ENCODE data around the gene SEC24B.
"Not testable (repeated sequence)": the region's sequence is repeated elsewhere in the genome, so short reads cannot be mapped to it uniquely, and the experiment has no call there.

Gene SEC24B

DNA sequence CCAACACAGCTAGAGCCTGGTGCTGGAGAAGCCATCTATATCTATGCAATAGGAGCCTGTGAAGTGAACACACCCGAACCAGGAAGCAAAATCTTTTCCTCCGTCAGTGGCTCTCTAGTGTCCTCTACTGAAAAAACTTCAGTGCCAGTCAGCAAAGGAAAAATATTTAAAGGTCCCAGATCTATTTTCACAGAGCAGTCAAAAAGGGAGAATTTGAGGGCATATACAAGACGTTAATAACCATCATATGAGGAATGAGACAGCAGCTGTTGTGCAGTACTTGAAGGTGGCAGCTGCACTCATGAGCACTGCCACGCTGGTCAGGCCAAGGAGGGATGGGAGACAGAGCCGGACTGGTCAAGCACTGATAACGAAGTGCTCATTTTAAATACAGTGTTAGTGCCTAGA lies 140.8 kb downstream of the SEC24B start:
- H3K4me3 ChIP-seq (ENCODE audit: low read depth, low read length) = no peak overlapping the region
- in situ Hi-C loops (cut with HindIII; ENCODE audit: low pct_ligation_motif_present, low sequenced_read_pairs) = no loop called here
- no peak overlapping the region for H3K27ac ChIP-seq
- H3K27me3 ChIP-seq (replicated peaks) = no peaks in the 10 kb centered on the region
- TF ChIP-seq, protein P1, sequence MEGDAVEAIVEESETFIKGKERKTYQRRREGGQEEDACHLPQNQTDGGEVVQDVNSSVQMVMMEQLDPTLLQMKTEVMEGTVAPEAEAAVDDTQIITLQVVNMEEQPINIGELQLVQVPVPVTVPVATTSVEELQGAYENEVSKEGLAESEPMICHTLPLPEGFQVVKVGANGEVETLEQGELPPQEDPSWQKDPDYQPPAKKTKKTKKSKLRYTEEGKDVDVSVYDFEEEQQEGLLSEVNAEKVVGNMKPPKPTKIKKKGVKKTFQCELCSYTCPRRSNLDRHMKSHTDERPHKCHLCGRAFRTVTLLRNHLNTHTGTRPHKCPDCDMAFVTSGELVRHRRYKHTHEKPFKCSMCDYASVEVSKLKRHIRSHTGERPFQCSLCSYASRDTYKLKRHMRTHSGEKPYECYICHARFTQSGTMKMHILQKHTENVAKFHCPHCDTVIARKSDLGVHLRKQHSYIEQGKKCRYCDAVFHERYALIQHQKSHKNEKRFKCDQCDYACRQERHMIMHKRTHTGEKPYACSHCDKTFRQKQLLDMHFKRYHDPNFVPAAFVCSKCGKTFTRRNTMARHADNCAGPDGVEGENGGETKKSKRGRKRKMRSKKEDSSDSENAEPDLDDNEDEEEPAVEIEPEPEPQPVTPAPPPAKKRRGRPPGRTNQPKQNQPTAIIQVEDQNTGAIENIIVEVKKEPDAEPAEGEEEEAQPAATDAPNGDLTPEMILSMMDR (IDR thresholded peaks at IDR 0.05; ENCODE audit: low read depth, low read length, missing control alignments) = peak; percentile 28
- H3K36me3 ChIP-seq (replicated peaks) = no peaks in the 10 kb centered on the region
- DNase-seq = no peak

DNA sequence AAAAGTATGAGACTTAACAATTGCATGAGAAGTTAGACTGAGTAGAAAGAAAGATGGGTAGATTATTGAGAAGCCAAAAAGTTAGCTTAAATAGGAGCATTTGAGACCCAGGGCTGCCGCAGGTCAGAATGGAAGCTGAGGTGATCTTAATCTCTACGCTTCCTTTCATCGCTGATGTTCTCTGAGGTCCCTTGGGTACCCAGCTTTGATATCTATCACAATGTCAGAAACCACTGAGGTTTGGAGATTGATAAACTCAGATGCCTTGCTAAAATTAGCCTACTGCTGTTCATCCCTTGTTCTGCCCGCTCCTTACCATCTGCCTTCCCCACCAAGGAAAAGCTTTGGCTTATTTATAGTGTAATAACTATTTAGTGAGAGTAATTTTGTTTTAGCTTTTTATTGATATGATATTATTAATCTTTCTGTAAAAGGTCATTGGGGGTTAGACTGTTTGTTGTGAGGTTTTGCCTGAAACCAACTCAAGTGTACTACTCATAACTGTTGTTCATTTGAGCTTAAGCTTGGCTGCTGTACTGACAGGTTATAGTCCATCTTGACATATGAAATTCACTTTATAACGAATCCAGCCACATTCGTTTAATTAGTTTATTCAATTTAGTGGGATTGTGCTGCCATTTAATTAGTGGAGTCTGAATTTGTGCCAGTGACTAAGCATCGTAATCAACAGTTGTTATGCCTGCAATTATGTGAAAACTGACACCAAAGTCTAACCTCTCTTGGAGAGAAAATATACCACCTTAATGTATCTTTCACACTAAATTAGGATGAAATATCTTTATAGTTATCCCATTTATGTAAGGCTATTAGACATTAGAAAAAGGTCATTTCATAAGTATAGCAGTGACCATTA lies 141.6 kb downstream of the SEC24B start:
- DNase-seq = no peak
- Histone ChIP-seq H3K36me3 (replicated peaks) (no peaks in the 10 kb centered on the region), H3K4me3 (ENCODE audit: low read depth, low read length) (no peak overlapping the region), H3K27me3 (replicated peaks) (no peaks in the 10 kb centered on the region), H3K27ac (no peak overlapping the region)
- TF ChIP-seq, protein P1 (IDR thresholded peaks at IDR 0.05; ENCODE audit: low read depth, low read length, missing control alignments) = no peak
- in situ Hi-C loops (cut with HindIII; ENCODE audit: low pct_ligation_motif_present, low sequenced_read_pairs) = no loop called here

DNA sequence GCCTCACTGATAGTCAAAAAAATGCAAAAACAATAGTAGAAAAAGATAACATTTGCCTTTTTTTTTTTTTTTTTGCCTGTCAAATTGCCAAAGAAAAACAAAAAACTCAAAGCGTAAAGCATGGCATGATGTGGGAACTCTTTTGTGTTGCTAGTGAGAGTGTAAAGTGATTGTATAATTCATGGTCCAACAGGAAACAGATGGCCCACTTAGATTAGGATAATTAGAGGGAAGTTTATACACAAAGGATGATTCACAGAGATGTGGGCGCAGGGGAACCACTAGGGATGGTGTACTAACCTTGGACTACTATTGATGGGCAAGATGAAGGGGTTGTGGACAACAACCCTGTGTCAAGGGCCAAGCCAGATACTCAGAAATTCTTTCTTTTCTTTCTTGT lies 142.8 kb downstream of the SEC24B start:
- Histone ChIP-seq H3K36me3 (replicated peaks) (no peaks in the 10 kb centered on the region), H3K27ac (no peak overlapping the region), H3K27me3 (replicated peaks) (no peaks in the 10 kb centered on the region), H3K4me3 (ENCODE audit: low read depth, low read length) (no peak overlapping the region)
- in situ Hi-C loops (cut with HindIII; ENCODE audit: low pct_ligation_motif_present, low sequenced_read_pairs) = no loop called here
- TF ChIP-seq, protein P1 (IDR thresholded peaks at IDR 0.05; ENCODE audit: low read depth, low read length, missing control alignments) = no peak
- no peak for DNase-seq

DNA sequence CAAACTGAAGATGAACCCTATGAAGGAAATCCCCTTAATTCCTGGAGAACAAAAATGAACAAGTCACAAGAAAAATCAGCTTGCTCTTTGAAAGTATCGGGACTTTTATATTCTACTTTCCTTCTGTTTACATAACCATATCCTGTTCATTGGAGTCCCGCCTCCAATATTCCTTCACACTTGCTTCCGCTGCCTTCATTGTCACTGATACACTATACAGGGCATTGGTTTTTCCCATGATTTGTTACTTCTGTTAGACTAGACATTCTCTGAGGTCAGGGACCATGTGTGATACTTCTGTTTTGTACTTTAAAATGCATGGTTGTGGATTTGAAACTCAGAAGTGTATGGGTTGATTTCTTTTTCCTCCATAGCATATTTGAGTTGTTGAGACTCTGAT lies 145.2 kb downstream of the SEC24B start:
- DNase-seq = no peak
- TF ChIP-seq, protein P1 (IDR thresholded peaks at IDR 0.05; ENCODE audit: low read depth, low read length, missing control alignments) = no peak
- no peaks in the 10 kb centered on the region for H3K36me3 ChIP-seq (replicated peaks)
- no peaks in the 10 kb centered on the region for H3K27me3 ChIP-seq (replicated peaks)
- no peak overlapping the region for H3K27ac ChIP-seq
- in situ Hi-C loops (cut with HindIII; ENCODE audit: low pct_ligation_motif_present, low sequenced_read_pairs) = no loop called here
- no peak overlapping the region for H3K4me3 ChIP-seq (ENCODE audit: low read depth, low read length)

DNA sequence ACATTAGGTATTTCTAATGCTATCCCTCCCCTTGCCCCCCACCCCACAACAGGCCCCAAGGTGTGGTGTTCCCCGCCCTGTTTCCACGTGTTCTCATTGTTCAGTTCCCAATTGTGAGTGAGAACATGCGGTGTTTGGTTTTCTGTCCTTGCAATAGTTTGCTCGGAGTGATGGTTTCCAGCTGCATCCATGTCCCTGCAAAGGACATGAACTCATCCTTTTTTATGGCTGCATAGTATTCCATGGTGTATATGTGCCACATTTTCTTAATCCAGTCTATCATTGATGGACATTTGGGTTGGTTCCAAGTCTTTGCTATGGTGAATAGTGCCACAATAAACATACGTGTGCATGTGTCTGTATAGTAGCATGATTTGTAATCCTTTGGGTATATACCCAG lies 146.4 kb downstream of the SEC24B start:
- H3K27ac ChIP-seq; H3K4me3 ChIP-seq (ENCODE audit: low read depth, low read length); in situ Hi-C loops (cut with HindIII; ENCODE audit: low pct_ligation_motif_present, low sequenced_read_pairs); H3K36me3 ChIP-seq (replicated peaks); DNase-seq; H3K27me3 ChIP-seq (replicated peaks): not testable (repeated sequence)

DNA sequence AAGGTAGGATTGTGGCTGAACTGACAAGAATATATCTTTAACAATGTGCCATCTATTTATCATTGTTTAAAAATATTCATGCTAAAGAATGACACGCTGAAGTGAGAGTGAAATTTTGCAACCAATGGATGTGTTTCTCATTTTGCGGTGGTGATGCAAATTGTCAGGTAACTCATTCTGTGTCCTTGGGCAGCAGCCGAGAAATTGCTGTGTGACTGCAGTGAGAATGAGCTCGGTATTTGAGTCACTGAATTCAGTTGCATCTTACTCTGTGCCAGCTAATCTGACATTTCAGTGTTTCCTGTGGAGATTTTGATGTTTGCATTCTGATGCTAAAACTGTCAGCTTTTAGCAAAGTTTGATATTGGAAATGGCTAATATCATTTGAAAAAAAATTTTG lies 154.6 kb downstream of the SEC24B start:
- H3K27me3 ChIP-seq (replicated peaks) = no peaks in the 10 kb centered on the region
- no peak overlapping the region for H3K27ac ChIP-seq
- no peaks in the 10 kb centered on the region for H3K36me3 ChIP-seq (replicated peaks)
- TF ChIP-seq, protein P1 (IDR thresholded peaks at IDR 0.05; ENCODE audit: low read depth, low read length, missing control alignments) = no peak
- no peak for DNase-seq
- in situ Hi-C loops (cut with HindIII; ENCODE audit: low pct_ligation_motif_present, low sequenced_read_pairs) = no loop called here
- no peak overlapping the region for H3K4me3 ChIP-seq (ENCODE audit: low read depth, low read length)
